ENCODE measurements around the gene OMA1. TPM values are rescaled to one million over a fixed set of nuclear protein-coding genes. Genes with fewer than 3 reads are reported as not detected.

Gene OMA1
- polyA plus RNA-seq, 1 donor from 2014 or later = 11.0 TPM

GRCh38 chr1:58454807-58455206 is 91.7 kb downstream of the OMA1 start:
- Histone ChIP-seq H3K79me2 (replicated peaks; ENCODE audit: insufficient read depth, low read length) (no peaks in the 10 kb centered on the region), H3K36me3 (ENCODE audit: insufficient read depth, low read length) (no peaks in the 10 kb centered on the region), H2AFZ (ENCODE audit: low read depth, low read length) (no peak overlapping the region), H3K27me3 (ENCODE audit: insufficient read depth, low read depth, low read length) (no peaks in the 10 kb centered on the region), H3K4me3 (ENCODE audit: low read length) (no peak overlapping the region), H3K4me2 (ENCODE audit: low read length) (no peak overlapping the region), H3K9me2 (ENCODE audit: insufficient read depth, low read length) (no peaks in the 10 kb centered on the region), H3K9ac (ENCODE audit: low read length) (no peak overlapping the region), H4K20me1 (ENCODE audit: insufficient read depth) (no peaks in the 10 kb centered on the region), H3K9me3 (ENCODE audit: low read length) (no peaks in the 10 kb centered on the region), H3F3A (ENCODE audit: insufficient read depth, low read length, poor library complexity, severe bottlenecking) (no peaks in the 10 kb centered on the region), H3K27ac (ENCODE audit: low read length) (no peak overlapping the region)
- TF ChIP-seq REST (IDR thresholded peaks at IDR 0.05; ENCODE audit: borderline replicate concordance) = no peak
- TF ChIP-seq TAF1 (IDR thresholded peaks at IDR 0.05; ENCODE audit: low read depth) = no peak
- TF ChIP-seq EZH2 (IDR thresholded peaks at IDR 0.05; ENCODE audit: borderline replicate concordance, insufficient read depth, low read length, poor library complexity, severe bottlenecking) = no peak
- no peak for TF ChIP-seq MXI1 (conservative IDR thresholded peaks at IDR 0.05; ENCODE audit: poor library complexity, severe bottlenecking)
- no peak for TF ChIP-seq SMC3 (conservative IDR thresholded peaks at IDR 0.05; ENCODE audit: poor library complexity)
- no peak for TF ChIP-seq POLR2AphosphoS5 (IDR thresholded peaks at IDR 0.05)
- TF ChIP-seq, protein P1, sequence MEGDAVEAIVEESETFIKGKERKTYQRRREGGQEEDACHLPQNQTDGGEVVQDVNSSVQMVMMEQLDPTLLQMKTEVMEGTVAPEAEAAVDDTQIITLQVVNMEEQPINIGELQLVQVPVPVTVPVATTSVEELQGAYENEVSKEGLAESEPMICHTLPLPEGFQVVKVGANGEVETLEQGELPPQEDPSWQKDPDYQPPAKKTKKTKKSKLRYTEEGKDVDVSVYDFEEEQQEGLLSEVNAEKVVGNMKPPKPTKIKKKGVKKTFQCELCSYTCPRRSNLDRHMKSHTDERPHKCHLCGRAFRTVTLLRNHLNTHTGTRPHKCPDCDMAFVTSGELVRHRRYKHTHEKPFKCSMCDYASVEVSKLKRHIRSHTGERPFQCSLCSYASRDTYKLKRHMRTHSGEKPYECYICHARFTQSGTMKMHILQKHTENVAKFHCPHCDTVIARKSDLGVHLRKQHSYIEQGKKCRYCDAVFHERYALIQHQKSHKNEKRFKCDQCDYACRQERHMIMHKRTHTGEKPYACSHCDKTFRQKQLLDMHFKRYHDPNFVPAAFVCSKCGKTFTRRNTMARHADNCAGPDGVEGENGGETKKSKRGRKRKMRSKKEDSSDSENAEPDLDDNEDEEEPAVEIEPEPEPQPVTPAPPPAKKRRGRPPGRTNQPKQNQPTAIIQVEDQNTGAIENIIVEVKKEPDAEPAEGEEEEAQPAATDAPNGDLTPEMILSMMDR (IDR thresholded peaks at IDR 0.05; ENCODE audit: poor library complexity, severe bottlenecking) = no peak
- no peak for TF ChIP-seq RAD21 (conservative IDR thresholded peaks at IDR 0.05)
- no peak for TF ChIP-seq EP300 (conservative IDR thresholded peaks at IDR 0.05; ENCODE audit: poor library complexity, severe bottlenecking)

- Histone ChIP-seq H3K9me2 (ENCODE audit: insufficient read depth, low read length) (no peaks in the 10 kb centered on the region), H3K36me3 (ENCODE audit: insufficient read depth, low read length) (no peaks in the 10 kb centered on the region), H3K9ac (ENCODE audit: low read length) (no peak overlapping the region), H3K4me2 (ENCODE audit: low read length) (no peak overlapping the region), H3K79me2 (replicated peaks; ENCODE audit: insufficient read depth, low read length) (no peaks in the 10 kb centered on the region), H3K27me3 (ENCODE audit: insufficient read depth, low read depth, low read length) (no peaks in the 10 kb centered on the region), H4K20me1 (ENCODE audit: insufficient read depth) (no peaks in the 10 kb centered on the region), H2AFZ (ENCODE audit: low read depth, low read length) (no peak overlapping the region), H3F3A (ENCODE audit: insufficient read depth, low read length, poor library complexity, severe bottlenecking) (no peaks in the 10 kb centered on the region), H3K9me3 (ENCODE audit: low read length) (no peaks in the 10 kb centered on the region), H3K4me3 (ENCODE audit: low read length) (no peak overlapping the region), H3K27ac (ENCODE audit: low read length) (no peak overlapping the region)
- TF ChIP-seq EP300 (conservative IDR thresholded peaks at IDR 0.05; ENCODE audit: poor library complexity, severe bottlenecking) (no peak), MXI1 (conservative IDR thresholded peaks at IDR 0.05; ENCODE audit: poor library complexity, severe bottlenecking) (no peak)
Measured at GRCh38 chr1:58454385-58454784, 92.1 kb downstream of the OMA1 start.

All from neural cell (in vitro differentiated cells).